ENCODE data around the gene CCDC87. TPM values are rescaled to one million over a fixed set of nuclear protein-coding genes. Genes with fewer than 3 reads are reported as not detected.
A peak's percentile ranks its signal among the peaks of the same experiment; 100 is the strongest.

Gene CCDC87
- total and polyA plus RNA-seq, 4 donors, result 0.12 to 0.67 (median 0.22) TPM

- WGBS, 2 donors, result 0% methylated on average over 37 to 38 of the region's 38 CpGs
- Histone ChIP-seq H3K36me3 (ENCODE audit: control insufficient read depth in 4 of 4, insufficient read depth in 4 of 4, low read length in 4 of 4) (peaks cover 0 to 12% (median 5%) of the 10 kb centered on the region in 4 donors), H3K9me3 (ENCODE audit: control insufficient read depth in 4 of 4, insufficient read depth in 3 of 4, low read length in 3 of 4) (no peaks in the 10 kb centered on the region), H3K9ac (ENCODE audit: insufficient read depth in 1 of 2, low read length in 2 of 2) (peak overlapping the region; percentile 79 to 98), H3K4me1 (ENCODE audit: control insufficient read depth in 5 of 5, insufficient read depth in 5 of 5, low read length in 5 of 5) (peaks cover 0 to 24% (median 12%) of the 10 kb centered on the region in 5 donors), H3K4me3 (peak overlapping the region; percentile 86), H3K27ac (ENCODE audit: low read depth in 1 of 2, low read length in 1 of 2) (peak overlapping the region; percentile 85 to 97), H3K27me3 (ENCODE audit: control insufficient read depth in 3 of 3, insufficient read depth in 3 of 3, low read length in 2 of 3) (no peaks in the 10 kb centered on the region)
- ATAC-seq (ENCODE audit: insufficient read depth, low FRiP score) (peak; percentile 30), DNase-seq (no peak)
- TF ChIP-seq, protein P1, sequence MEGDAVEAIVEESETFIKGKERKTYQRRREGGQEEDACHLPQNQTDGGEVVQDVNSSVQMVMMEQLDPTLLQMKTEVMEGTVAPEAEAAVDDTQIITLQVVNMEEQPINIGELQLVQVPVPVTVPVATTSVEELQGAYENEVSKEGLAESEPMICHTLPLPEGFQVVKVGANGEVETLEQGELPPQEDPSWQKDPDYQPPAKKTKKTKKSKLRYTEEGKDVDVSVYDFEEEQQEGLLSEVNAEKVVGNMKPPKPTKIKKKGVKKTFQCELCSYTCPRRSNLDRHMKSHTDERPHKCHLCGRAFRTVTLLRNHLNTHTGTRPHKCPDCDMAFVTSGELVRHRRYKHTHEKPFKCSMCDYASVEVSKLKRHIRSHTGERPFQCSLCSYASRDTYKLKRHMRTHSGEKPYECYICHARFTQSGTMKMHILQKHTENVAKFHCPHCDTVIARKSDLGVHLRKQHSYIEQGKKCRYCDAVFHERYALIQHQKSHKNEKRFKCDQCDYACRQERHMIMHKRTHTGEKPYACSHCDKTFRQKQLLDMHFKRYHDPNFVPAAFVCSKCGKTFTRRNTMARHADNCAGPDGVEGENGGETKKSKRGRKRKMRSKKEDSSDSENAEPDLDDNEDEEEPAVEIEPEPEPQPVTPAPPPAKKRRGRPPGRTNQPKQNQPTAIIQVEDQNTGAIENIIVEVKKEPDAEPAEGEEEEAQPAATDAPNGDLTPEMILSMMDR (IDR thresholded peaks at IDR 0.05; ENCODE audit: control extremely low read depth, extremely low read depth), result no peak
These were observed 24.4 kb upstream of the CCDC87 start for GRCh38 chr11:66617155-66617834.

DNA sequence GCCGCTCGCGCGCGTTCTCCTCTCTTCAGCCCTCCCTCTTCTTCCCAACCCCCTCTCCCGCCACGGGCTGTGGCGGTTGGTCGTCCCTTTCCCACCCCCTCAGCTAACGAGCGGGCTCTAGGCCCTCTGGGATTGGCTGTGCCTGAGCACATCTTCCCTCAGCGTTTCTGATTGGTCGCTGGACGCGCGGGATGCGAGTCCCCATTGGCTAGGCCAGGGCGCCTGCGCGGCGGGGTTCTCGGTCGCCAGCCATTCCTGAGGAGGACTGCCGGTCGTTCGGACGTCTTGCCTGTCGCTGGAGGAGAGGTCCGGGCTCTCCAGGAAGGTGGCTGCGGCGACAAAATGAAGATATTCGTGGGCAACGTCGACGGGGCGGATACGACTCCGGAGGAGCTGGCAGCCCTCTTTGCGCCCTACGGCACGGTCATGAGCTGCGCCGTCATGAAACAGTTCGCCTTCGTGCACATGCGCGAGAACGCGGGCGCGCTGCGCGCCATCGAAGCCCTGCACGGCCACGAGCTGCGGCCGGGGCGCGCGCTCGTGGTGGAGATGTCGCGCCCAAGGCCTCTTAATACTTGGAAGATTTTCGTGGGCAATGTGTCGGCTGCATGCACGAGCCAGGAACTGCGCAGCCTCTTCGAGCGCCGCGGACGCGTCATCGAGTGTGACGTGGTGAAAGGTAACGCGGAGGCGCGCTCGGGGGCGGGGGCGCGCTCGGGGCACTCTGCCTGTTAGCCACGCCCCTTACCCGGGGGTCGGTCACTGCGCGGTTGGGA, 23.7 kb upstream of the CCDC87 start, which contains the start of gene RBM14:
TSS of gene RBM14 (plus strand) at position 252 of the 776 bp plus-strand sequence. CDS start at position 343, 91 bp downstream.
- H3K9ac ChIP-seq (ENCODE audit: insufficient read depth in 1 of 2, low read length in 2 of 2), result peak within 1 kb of the TSS; percentile 93 to 98
- no peaks in the 10 kb centered on the region for H3K9me3 ChIP-seq (ENCODE audit: control insufficient read depth in 4 of 4, insufficient read depth in 3 of 4, low read length in 3 of 4)
- TF ChIP-seq, protein P1 (IDR thresholded peaks at IDR 0.05; ENCODE audit: control extremely low read depth, extremely low read depth), result no peak
- H3K4me3 ChIP-seq, result peak within 1 kb of the TSS; percentile 86
- H3K27me3 ChIP-seq (ENCODE audit: control insufficient read depth in 3 of 3, insufficient read depth in 3 of 3, low read length in 2 of 3), result no peaks in the 10 kb centered on the region
- H3K27ac ChIP-seq (ENCODE audit: low read depth in 1 of 2, low read length in 1 of 2), result peak within 1 kb of the TSS; percentile 97 to 98
- 0% methylated on average over 88 to 90 of the region's 90 CpGs for WGBS, 2 donors
- H3K4me1 ChIP-seq (ENCODE audit: control insufficient read depth in 5 of 5, insufficient read depth in 5 of 5, low read length in 5 of 5), result peaks cover 0 to 24% (median 12%) of the 10 kb centered on the region in 5 donors
- DNase-seq (peak; percentile 100), ATAC-seq (ENCODE audit: insufficient read depth, low FRiP score) (peak; percentile 95)
- peaks cover 0 to 12% (median 5%) of the 10 kb centered on the region in 4 donors for H3K36me3 ChIP-seq (ENCODE audit: control insufficient read depth in 4 of 4, insufficient read depth in 4 of 4, low read length in 4 of 4)

DNA sequence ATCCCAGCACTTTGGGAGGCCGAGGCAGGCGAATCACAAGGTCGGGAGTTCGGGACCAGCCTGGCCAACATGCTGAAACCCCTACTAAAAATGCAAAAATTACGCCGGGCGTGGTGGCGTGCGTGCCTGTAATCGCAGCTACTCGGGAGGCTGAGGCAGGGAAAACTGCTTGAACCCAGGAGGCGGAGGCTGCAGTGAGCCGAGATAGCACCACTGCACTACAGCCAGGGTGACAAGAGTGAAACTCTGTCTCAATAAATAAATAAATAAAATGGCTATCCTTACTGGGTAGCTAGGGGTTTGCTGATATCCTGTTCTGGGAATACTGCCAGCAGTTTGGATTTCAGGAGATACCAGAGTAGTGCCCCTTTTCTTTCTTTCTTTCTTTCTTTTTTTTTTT, 21.2 kb upstream of the CCDC87 start:
- Histone ChIP-seq H3K4me3 (no peak overlapping the region), H3K27me3 (ENCODE audit: control insufficient read depth in 3 of 3, insufficient read depth in 3 of 3, low read length in 2 of 3) (no peaks in the 10 kb centered on the region), H3K4me1 (ENCODE audit: control insufficient read depth in 5 of 5, insufficient read depth in 5 of 5, low read length in 5 of 5) (peaks cover 0 to 15% (median 11%) of the 10 kb centered on the region in 5 donors), H3K36me3 (ENCODE audit: control insufficient read depth in 4 of 4, insufficient read depth in 4 of 4, low read length in 4 of 4) (peaks cover 0 to 12% (median 3%) of the 10 kb centered on the region in 4 donors), H3K9me3 (ENCODE audit: control insufficient read depth in 4 of 4, insufficient read depth in 3 of 4, low read length in 3 of 4) (no peaks in the 10 kb centered on the region), H3K9ac (ENCODE audit: insufficient read depth in 1 of 2, low read length in 2 of 2) (no peak overlapping the region), H3K27ac (ENCODE audit: low read depth in 1 of 2, low read length in 1 of 2) (no peak overlapping the region)
- TF ChIP-seq, protein P1 (IDR thresholded peaks at IDR 0.05; ENCODE audit: control extremely low read depth, extremely low read depth), result no peak
- no peak for ATAC-seq (ENCODE audit: insufficient read depth, low FRiP score)
- 90 to 94% methylated on average over 13 of the region's 13 CpGs for WGBS, 2 donors
- DNase-seq, result peak in 2 of 3 donors; percentile 58 to 70

Data from lung (tissue), 12 donors.